Measurements from ENCODE around the gene LYZL1.
"Not testable (repeated sequence)": the region's sequence is repeated elsewhere in the genome, so short reads cannot be mapped to it uniquely, and the experiment has no call there.

The LYZL1 gene

GRCh38 chr10:29288906-29289305, at the start of gene LYZL1:
Gene LYZL1 (plus strand): TSS chr10:29289070. CDS start chr10:29291868, 2,798 bp downstream.
- H3K27ac ChIP-seq = not testable (repeated sequence)

DNA sequence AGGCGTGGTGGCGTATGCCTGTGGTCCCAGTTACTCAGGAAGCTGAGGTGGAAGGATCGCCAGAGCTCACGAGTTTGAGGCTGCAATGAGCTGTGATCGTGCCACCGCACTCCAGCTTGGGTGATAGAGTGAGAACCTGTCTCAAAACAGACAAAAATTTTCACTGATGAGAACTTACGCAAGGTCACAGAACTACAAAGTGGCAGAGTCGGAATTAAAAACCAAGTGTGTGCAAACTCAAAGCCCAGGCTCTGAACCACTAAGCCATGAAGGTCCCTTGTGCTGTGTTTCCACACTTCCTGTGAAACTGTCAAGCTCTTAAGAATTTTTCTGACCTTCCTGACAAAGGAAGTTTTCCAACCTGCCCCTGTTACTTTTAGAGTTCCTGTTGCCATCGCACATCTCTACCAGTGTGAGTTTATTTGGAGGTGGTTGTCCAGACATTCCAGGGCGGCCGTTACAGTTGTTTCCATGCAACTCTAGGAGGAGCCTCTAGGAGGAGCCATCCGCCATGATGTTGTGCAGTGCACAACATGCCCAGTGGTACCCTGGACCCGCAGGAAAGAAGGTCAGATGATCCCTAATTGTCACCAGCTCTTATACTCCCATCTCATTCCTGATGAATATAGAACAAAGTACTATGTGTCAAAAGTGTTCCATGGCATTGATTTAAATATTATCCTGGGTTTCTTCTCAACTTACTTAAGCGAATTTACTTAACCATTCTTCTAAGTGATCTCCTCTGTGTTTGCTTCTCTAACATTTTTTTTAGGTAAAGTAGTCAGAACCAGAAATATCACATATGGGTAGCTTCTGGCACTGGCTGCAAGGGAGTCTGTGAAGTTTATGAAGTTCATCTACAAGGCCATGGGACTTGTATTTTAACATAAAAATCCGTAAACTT, 49.0 kb upstream of the LYZL1 start:
- TF ChIP-seq ZFX (IDR thresholded peaks at IDR 0.05; ENCODE audit: borderline replicate concordance) (no peak), CTCF (IDR thresholded peaks at IDR 0.05) (peak; percentile 87)
- H3K27ac ChIP-seq = no peak overlapping the region

- no peak overlapping the region for H3K27ac ChIP-seq
- TF ChIP-seq CTCF (IDR thresholded peaks at IDR 0.05) (no peak), ZFX (IDR thresholded peaks at IDR 0.05; ENCODE audit: borderline replicate concordance) (no peak)
Measured at GRCh38 chr10:29240986-29241660, 47.7 kb upstream of the LYZL1 start.

DNA sequence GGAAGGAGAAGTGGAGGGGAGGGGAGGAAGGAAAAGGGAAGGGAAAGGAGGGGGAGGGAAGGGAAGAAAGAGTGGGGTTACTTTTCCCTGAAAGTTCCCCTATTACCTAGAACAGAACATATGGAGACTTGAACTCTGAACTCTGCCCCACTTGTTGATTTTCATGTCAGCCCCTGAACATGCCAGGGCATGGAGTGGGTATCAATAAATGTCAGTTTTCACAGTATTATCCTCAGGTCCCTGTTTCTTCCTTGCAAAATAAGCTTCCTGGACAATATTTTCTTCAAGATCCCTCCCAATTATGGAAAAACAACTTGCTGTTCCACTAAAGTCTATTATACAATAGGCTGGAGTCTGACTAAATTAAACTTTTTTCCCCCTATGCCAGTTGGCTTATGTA, 46.9 kb upstream of the LYZL1 start:
- no peak overlapping the region for H3K27ac ChIP-seq
- TF ChIP-seq CTCF (IDR thresholded peaks at IDR 0.05) (no peak), ZFX (IDR thresholded peaks at IDR 0.05; ENCODE audit: borderline replicate concordance) (no peak)

- no peak for TF ChIP-seq CTCF (IDR thresholded peaks at IDR 0.05)
- TF ChIP-seq ZFX (IDR thresholded peaks at IDR 0.05; ENCODE audit: borderline replicate concordance) = no peak
- no peak overlapping the region for H3K27ac ChIP-seq
Measured at GRCh38 chr10:29243066-29243465, 45.8 kb upstream of the LYZL1 start.

- H3K27ac ChIP-seq = no peak overlapping the region
- peak; percentile 64 for TF ChIP-seq CTCF (IDR thresholded peaks at IDR 0.05)
- TF ChIP-seq ZFX (IDR thresholded peaks at IDR 0.05; ENCODE audit: borderline replicate concordance) = no peak
Measured at GRCh38 chr10:29243750-29244149, 45.1 kb upstream of the LYZL1 start.

DNA sequence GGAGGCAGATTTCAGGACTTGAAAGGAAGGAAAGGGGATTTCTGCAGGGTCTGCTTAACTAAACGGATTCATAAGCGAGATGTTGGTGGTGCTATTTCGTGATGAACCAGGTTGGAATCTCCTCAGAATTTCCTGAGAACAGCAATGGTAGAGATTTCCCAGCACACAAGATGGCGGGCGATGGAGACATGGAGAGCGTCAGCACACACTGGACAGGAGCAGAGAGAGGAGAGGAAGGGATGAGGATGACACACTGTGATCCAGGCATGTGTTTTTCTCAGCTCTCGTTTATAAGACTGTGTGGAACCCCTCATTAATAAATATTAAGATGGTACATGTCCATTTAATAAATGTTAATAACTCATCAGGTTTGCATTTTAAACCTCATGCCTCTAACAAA, 43.9 kb upstream of the LYZL1 start:
- TF ChIP-seq ZFX (IDR thresholded peaks at IDR 0.05; ENCODE audit: borderline replicate concordance) (no peak), CTCF (IDR thresholded peaks at IDR 0.05) (no peak)

More for the DNA sequence above, 43.9 kb upstream of the LYZL1 start:
- no peak overlapping the region for H3K27ac ChIP-seq

All from 22Rv1 (cell line).